DOHH2 (cell line): Measurements from ENCODE around the gene ARID5B.

Experiments
- H3F3A ChIP-seq: fragments of 200-600 bp; sonication (generic), shearing (Covaris generic); 2 replicates; pipeline ENCODE4 v1.6.0; 2016; ENCODE audit warnings: antibody characterized with exemption, mild to moderate bottlenecking; ENCODE audit not compliant: control insufficient read depth, insufficient read depth
- H3K27ac ChIP-seq: fragments of 200-600 bp; sonication (generic); 2 replicates; pipeline ENCODE4 v1.5.1; 2014; ENCODE audit warnings: low read depth, mild to moderate bottlenecking, low read length, moderate library complexity
- H3K27me3 ChIP-seq: fragments of 200-600 bp; sonication (generic); 2 replicates; pipeline ENCODE4 v1.6.1; 2014; ENCODE audit warnings: mild to moderate bottlenecking, low read length, mixed read lengths; ENCODE audit not compliant: control insufficient read depth
- H3K36me3 ChIP-seq: fragments of 200-600 bp; sonication (generic); 2 replicates; pipeline ENCODE4 v1.6.1; 2014; ENCODE audit warnings: mild to moderate bottlenecking, low read length, moderate library complexity, mixed read lengths; ENCODE audit not compliant: control insufficient read depth
- H3K4me1 ChIP-seq: fragments of 200-600 bp; sonication (generic); 2 replicates; pipeline ENCODE4 v1.6.1; 2014; ENCODE audit warnings: mild to moderate bottlenecking, low read length, mixed read lengths; ENCODE audit not compliant: control insufficient read depth
- H3K4me2 ChIP-seq: fragments of 200-600 bp; sonication (generic); 2 replicates; pipeline ENCODE4 v1.6.0; 2014; ENCODE audit warnings: mild to moderate bottlenecking, low read length, moderate library complexity
- H3K4me3 ChIP-seq: fragments of 200-600 bp; sonication (generic); 2 replicates; pipeline ENCODE4 v1.5.1; 2014; ENCODE audit warnings: mild to moderate bottlenecking, low read length, mixed read lengths
- H3K79me2 ChIP-seq: fragments of 200-600 bp; sonication (generic); 2 replicates; pipeline ENCODE4 v1.6.1; 2014; ENCODE audit warnings: mild to moderate bottlenecking, low read length, mixed read lengths; ENCODE audit not compliant: control insufficient read depth
- H3K9me2 ChIP-seq: fragments of 200-600 bp; sonication (generic); replicated peaks from 2 replicates; pipeline ENCODE4 v1.6.1; 2014; ENCODE audit warnings: mild to moderate bottlenecking, low read length, mixed read lengths; ENCODE audit not compliant: control insufficient read depth
- H3K9me3 ChIP-seq: fragments of 200-600 bp; sonication (generic); 2 replicates; pipeline ENCODE4 v1.6.1; 2014; ENCODE audit warnings: antibody characterized with exemption, low read length, mixed read lengths; ENCODE audit not compliant: control insufficient read depth, insufficient read depth
- H4K20me1 ChIP-seq: fragments of 200-600 bp; sonication (generic); 2 replicates; pipeline ENCODE4 v1.6.0; 2014; ENCODE audit warnings: low read depth, mild to moderate bottlenecking, antibody characterized with exemption, low read length, moderate library complexity; ENCODE audit not compliant: control insufficient read depth, insufficient read depth
- CTCF ChIP-seq: fragments of 200-600 bp; sonication (generic); IDR thresholded peaks from one replicate; pipeline ENCODE4 v1.5.1; 2014; ENCODE audit warnings: antibody characterized with exemption, mild to moderate bottlenecking, low read depth, low read length; ENCODE audit not compliant: poor library complexity, severe bottlenecking
- EZH2phosphoT487 ChIP-seq: fragments of 200-600 bp; sonication (generic); IDR thresholded peaks from 2 replicates; pipeline ENCODE4 v1.6.1; 2017; ENCODE audit warnings: borderline replicate concordance, mild to moderate bottlenecking, antibody characterized with exemption, low read length, moderate library complexity, mixed read lengths

Gene ARID5B

GRCh38 chr10:62096256-62096933 lies 194.9 kb downstream of the ARID5B start:
- H3K4me1 ChIP-seq = peaks cover 27% of the 10 kb centered on the region
- no peaks in the 10 kb centered on the region for H4K20me1 ChIP-seq
- H3F3A ChIP-seq = 0 out of 2 replicates have a peak, but pooled peaks cover 3% of the 10 kb centered on the region
- no peaks in the 10 kb centered on the region for H3K79me2 ChIP-seq
- H3K4me2 ChIP-seq = no peak overlapping the region
- peaks cover 23% of the 10 kb centered on the region for H3K36me3 ChIP-seq
- no peak overlapping the region for H3K4me3 ChIP-seq
- no peak overlapping the region for H3K27ac ChIP-seq
- no peaks in the 10 kb centered on the region for H3K27me3 ChIP-seq
- no peaks in the 10 kb centered on the region for H3K9me3 ChIP-seq
- H3K9me2 ChIP-seq = no peaks in the 10 kb centered on the region
- TF ChIP-seq CTCF = no peak
- no peak for TF ChIP-seq EZH2phosphoT487

DNA sequence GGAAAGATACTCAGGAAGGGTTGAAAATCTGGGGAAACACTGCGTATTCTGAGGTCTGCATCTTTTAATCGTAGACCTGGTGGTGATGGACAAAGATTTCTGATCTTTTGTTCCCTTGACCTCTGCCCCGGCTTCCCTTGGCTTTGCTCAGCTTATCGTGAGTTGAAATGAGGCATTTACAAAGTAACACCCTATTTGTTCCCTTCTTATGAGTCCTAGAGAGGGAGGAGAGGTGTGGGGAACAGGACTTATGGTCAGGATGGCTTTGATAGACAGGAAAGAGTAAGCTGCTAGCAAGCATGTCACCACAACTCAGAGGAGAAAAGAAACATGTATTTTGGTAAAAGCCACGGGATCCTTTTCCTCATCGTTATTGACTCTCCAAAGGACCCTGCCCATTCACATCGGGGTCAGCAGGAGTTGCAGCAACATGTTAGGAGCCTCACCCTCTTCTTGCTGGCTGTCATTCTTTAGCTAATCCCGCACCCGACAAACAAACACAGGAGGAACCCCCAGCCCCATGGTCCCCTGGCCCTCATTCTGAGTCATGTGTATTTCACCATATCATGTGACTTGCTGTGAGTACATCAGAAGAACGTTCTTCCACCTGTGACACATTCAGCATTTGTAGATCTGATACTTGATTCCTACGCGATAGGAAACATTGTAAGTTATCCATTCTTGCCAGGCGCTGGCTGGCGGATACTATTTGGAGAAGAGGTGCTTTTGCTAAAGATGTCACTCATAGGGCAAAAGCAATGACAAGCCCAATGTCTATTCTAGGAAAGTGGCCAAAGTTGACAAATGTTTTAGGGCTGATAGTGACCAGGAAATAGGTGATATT lies 197.0 kb downstream of the ARID5B start:
- TF ChIP-seq EZH2phosphoT487 = no peak
- no peak for TF ChIP-seq CTCF

GRCh38 chr10:62099299-62099698 lies 197.8 kb downstream of the ARID5B start:
- no peak for TF ChIP-seq CTCF
- TF ChIP-seq EZH2phosphoT487 = no peak

More for the DNA sequence above, 197.0 kb downstream of the ARID5B start:
- no peak overlapping the region for H3K27ac ChIP-seq
- no peaks in the 10 kb centered on the region for H4K20me1 ChIP-seq
- peaks cover 4% of the 10 kb centered on the region; the same call in 1 of the 2 replicates for H3K36me3 ChIP-seq
- H3F3A ChIP-seq = 0 out of 2 replicates have a peak, but pooled peaks cover 3% of the 10 kb centered on the region
- no peaks in the 10 kb centered on the region for H3K27me3 ChIP-seq
- no peaks in the 10 kb centered on the region for H3K79me2 ChIP-seq
- peaks cover 46% of the 10 kb centered on the region for H3K4me1 ChIP-seq
- H3K4me3 ChIP-seq = no peak overlapping the region
- H3K4me2 ChIP-seq = no peak overlapping the region
- H3K9me3 ChIP-seq = no peaks in the 10 kb centered on the region
- H3K9me2 ChIP-seq = no peaks in the 10 kb centered on the region

More at GRCh38 chr10:62099299-62099698, 197.8 kb downstream of the ARID5B start:
- no peak overlapping the region for H3K4me3 ChIP-seq
- H3K9me3 ChIP-seq = no peaks in the 10 kb centered on the region
- H3K27me3 ChIP-seq = no peaks in the 10 kb centered on the region; the same call in 1 of the 2 replicates
- H4K20me1 ChIP-seq = no peaks in the 10 kb centered on the region
- no peak overlapping the region for H3K4me2 ChIP-seq
- no peaks in the 10 kb centered on the region for H3K36me3 ChIP-seq
- no peaks in the 10 kb centered on the region for H3K9me2 ChIP-seq
- peaks cover 54% of the 10 kb centered on the region for H3K4me1 ChIP-seq
- H3F3A ChIP-seq = 0 out of 2 replicates have a peak, but pooled peaks cover 3% of the 10 kb centered on the region
- H3K79me2 ChIP-seq = no peaks in the 10 kb centered on the region
- no peak overlapping the region for H3K27ac ChIP-seq
